SH-SY5Y (cell line): ENCODE results near the gene PER2.

Experiments used
- GATA2 ChIP-seq: IDR thresholded peaks from 2 replicates; pipeline ENCODE4 v1.6.1; 2011; ENCODE audit warnings: mild to moderate bottlenecking, low read depth, low read length
- GATA3 ChIP-seq: IDR thresholded peaks from 2 replicates; pipeline ENCODE4 v1.6.1; 2011; ENCODE audit warnings: low read depth, mild to moderate bottlenecking, low read length, moderate library complexity

DNA sequence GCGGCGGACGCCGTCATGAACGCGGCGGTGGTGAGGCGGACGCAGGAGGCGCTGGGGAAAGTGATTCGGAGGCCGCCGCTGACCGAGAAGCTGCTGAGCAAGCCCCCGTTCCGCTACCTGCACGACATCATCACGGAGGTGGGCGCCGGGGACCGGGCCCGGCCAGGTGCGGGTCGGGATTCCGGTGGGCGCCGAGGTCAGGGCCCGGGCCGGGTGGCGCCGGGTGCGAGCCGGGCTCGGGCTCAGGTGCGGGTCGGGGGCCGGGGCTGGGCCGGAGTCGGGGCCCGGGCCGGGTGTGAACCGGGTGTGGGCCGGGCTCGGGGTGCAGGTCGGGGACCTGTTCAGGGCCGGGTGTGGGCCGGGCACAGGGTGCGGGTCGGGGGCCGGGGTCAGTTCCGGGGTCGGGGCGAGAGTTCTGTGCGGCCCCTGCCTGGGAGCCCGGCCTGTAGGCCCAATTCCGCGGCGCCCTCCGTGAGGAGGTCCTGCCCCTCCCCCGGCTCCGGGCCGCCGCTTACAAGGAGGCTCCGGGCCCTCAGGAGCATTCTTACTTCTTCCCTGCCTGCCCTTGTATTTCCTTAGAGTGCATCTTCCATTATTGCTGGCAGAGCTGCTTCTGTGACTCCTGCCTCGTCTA lies 32.4 kb upstream of the PER2 start:
- TF ChIP-seq GATA3 (no peak), GATA2 (no peak)
